HG02973 (cell line): Measurements from ENCODE around the gene ABTB1.

ENCODE experiments used
- ATAC-seq: cut with Tn5 transposase; IDR thresholded peaks from one replicate; pipeline ENCODE4 v1.9.1; 2021; ENCODE audit warnings: moderate library complexity; ENCODE audit not compliant: unreplicated experiment

Gene ABTB1

GRCh38 chr3:127718245-127718915, 45.6 kb downstream of the ABTB1 start:
- ATAC-seq = no peak

GRCh38 chr3:127718916-127719290, 46.2 kb downstream of the ABTB1 start:
- no peak for ATAC-seq

- no peak for ATAC-seq
Measured at GRCh38 chr3:127719369-127719768, 46.6 kb downstream of the ABTB1 start.

- ATAC-seq = no peak
Measured at GRCh38 chr3:127720161-127720823, 47.5 kb downstream of the ABTB1 start.

GRCh38 chr3:127720985-127721935, 48.5 kb downstream of the ABTB1 start:
- no peak for ATAC-seq

GRCh38 chr3:127722091-127722784, 49.5 kb downstream of the ABTB1 start:
- no peak for ATAC-seq

- ATAC-seq = no peak
Measured at GRCh38 chr3:127723011-127723567, 50.3 kb downstream of the ABTB1 start.

- ATAC-seq = no peak
Measured at GRCh38 chr3:127726894-127727293, 54.1 kb downstream of the ABTB1 start.

- ATAC-seq = no peak
Measured at GRCh38 chr3:127728417-127729015, 55.8 kb downstream of the ABTB1 start.

- ATAC-seq = no peak
Measured at GRCh38 chr3:127729556-127730056, 56.9 kb downstream of the ABTB1 start.

GRCh38 chr3:127730171-127730570, 57.4 kb downstream of the ABTB1 start:
- ATAC-seq = no peak
